ENCODE results near the gene USP47.

The USP47 gene

GRCh38 chr11:11973866-11974265 is 132.1 kb downstream of the USP47 start:
- Histone ChIP-seq H3K4me1 (peaks cover 11 to 88% (median 68%) of the 10 kb centered on the region in 4 donors), H3K4me3 (no peak overlapping the region), H3K9me3 (no peaks in the 10 kb centered on the region), H3K27ac (peak overlapping the region; percentile 72 to 83), H3K27me3 (no peaks in the 10 kb centered on the region), H3K36me3 (no peaks in the 10 kb centered on the region)
- TF ChIP-seq CTCF (IDR thresholded peaks at IDR 0.05) = no peak
- no peak for DNase-seq
- intact Hi-C loops (cut with DNase I; ENCODE audit: low total_unique reads) = no loop called here

- H3K27me3 ChIP-seq = no peaks in the 10 kb centered on the region
- peaks cover 18 to 93% (median 76%) of the 10 kb centered on the region in 4 donors for H3K4me1 ChIP-seq
- H3K9me3 ChIP-seq = no peaks in the 10 kb centered on the region
- no peaks in the 10 kb centered on the region for H3K36me3 ChIP-seq
- H3K4me3 ChIP-seq = no peak overlapping the region
- peak overlapping the region; percentile 72 to 83 for H3K27ac ChIP-seq
- peak in 1 of 2 donors; percentile 60 for DNase-seq
- TF ChIP-seq CTCF (IDR thresholded peaks at IDR 0.05) = no peak
- intact Hi-C loops (cut with DNase I; ENCODE audit: low total_unique reads) = loop anchor here (5.0 kb wide), 1 partner anchor 37 kb away; no protein-coding TSS in a partner anchor
These were observed 133.7 kb downstream of the USP47 start for GRCh38 chr11:11975201-11976092.

- Histone ChIP-seq H3K36me3 (no peaks in the 10 kb centered on the region), H3K27ac (peak overlapping the region; percentile 74 to 83), H3K4me3 (no peak overlapping the region), H3K27me3 (no peaks in the 10 kb centered on the region), H3K9me3 (no peaks in the 10 kb centered on the region), H3K4me1 (peaks cover 18 to 100% (median 78%) of the 10 kb centered on the region in 4 donors)
- intact Hi-C loops (cut with DNase I; ENCODE audit: low total_unique reads) = loop anchor here (5.0 kb wide), 1 partner anchor 36 kb away; no protein-coding TSS in a partner anchor
- peak in 1 of 2 donors; percentile 81 for DNase-seq
- TF ChIP-seq CTCF (IDR thresholded peaks at IDR 0.05) = no peak
These were observed 134.8 kb downstream of the USP47 start for GRCh38 chr11:11976481-11977127.

- peak overlapping the region; percentile 74 to 83 for H3K27ac ChIP-seq
- no peaks in the 10 kb centered on the region for H3K36me3 ChIP-seq
- H3K27me3 ChIP-seq = no peaks in the 10 kb centered on the region
- DNase-seq = peak; percentile 76 to 88
- intact Hi-C loops (cut with DNase I; ENCODE audit: low total_unique reads) = loop anchor here (5.0 kb wide), 1 partner anchor 35 kb away; no protein-coding TSS in a partner anchor
- no peaks in the 10 kb centered on the region for H3K9me3 ChIP-seq
- peaks cover 18 to 100% (median 77%) of the 10 kb centered on the region in 4 donors for H3K4me1 ChIP-seq
- TF ChIP-seq CTCF (IDR thresholded peaks at IDR 0.05) = no peak
- peak overlapping the region in 1 of 2 donors; percentile 13 for H3K4me3 ChIP-seq
These were observed 135.6 kb downstream of the USP47 start for GRCh38 chr11:11977206-11977938.

GRCh38 chr11:11978098-11978637 is 136.4 kb downstream of the USP47 start:
- H3K27ac ChIP-seq = peak overlapping the region; percentile 74 to 83
- H3K9me3 ChIP-seq = no peaks in the 10 kb centered on the region
- DNase-seq = no peak
- H3K4me1 ChIP-seq = peaks cover 12 to 100% (median 71%) of the 10 kb centered on the region in 4 donors
- H3K27me3 ChIP-seq = no peaks in the 10 kb centered on the region
- intact Hi-C loops (cut with DNase I; ENCODE audit: low total_unique reads) = loop anchor here (5.0 kb wide), 1 partner anchor 34 kb away; no protein-coding TSS in a partner anchor
- H3K36me3 ChIP-seq = no peaks in the 10 kb centered on the region
- no peak for TF ChIP-seq CTCF (IDR thresholded peaks at IDR 0.05)
- no peak overlapping the region for H3K4me3 ChIP-seq

All from tibial artery (tissue), 4 donors.